ENCODE measurements around the gene GRIPAP1. TPM values are rescaled to one million over a fixed set of nuclear protein-coding genes. Genes with fewer than 3 reads are reported as not detected.
"Not testable (repeated sequence)": the region's sequence is repeated elsewhere in the genome, so short reads cannot be mapped to it uniquely, and the experiment has no call there.

The GRIPAP1 gene
- polyA plus RNA-seq, 4 donors = 40.3 to 72.8 (median 55.5) TPM

GRCh38 chrX:48998391-48998790, 3.7 kb downstream of the GRIPAP1 start:
- DNase-seq (ENCODE audit: low read depth in 4 of 4, low spot score in 3 of 4) = no peak

- no peak for DNase-seq (ENCODE audit: low read depth in 4 of 4, low spot score in 3 of 4)
These were observed 4.2 kb downstream of the GRIPAP1 start for GRCh38 chrX:48997865-48998264.

- DNase-seq (ENCODE audit: low read depth in 4 of 4, low spot score in 3 of 4) = no peak
These were observed 4.6 kb downstream of the GRIPAP1 start for GRCh38 chrX:48997455-48997854.

- DNase-seq (ENCODE audit: low read depth in 4 of 4, low spot score in 3 of 4) = no peak
These were observed 5.1 kb downstream of the GRIPAP1 start for GRCh38 chrX:48996969-48997368.

GRCh38 chrX:48992341-48992740, 9.7 kb downstream of the GRIPAP1 start:
- no peak for DNase-seq (ENCODE audit: low read depth in 4 of 4, low spot score in 3 of 4)

- DNase-seq (ENCODE audit: low read depth in 4 of 4, low spot score in 3 of 4) = no peak
These were observed 12.6 kb downstream of the GRIPAP1 start for GRCh38 chrX:48989483-48989882.

GRCh38 chrX:48983896-48984295, 18.2 kb downstream of the GRIPAP1 start:
- DNase-seq (ENCODE audit: low read depth in 4 of 4, low spot score in 3 of 4) = no peak

- no peak for DNase-seq (ENCODE audit: low read depth in 4 of 4, low spot score in 3 of 4)
These were observed 19.0 kb downstream of the GRIPAP1 start for GRCh38 chrX:48983081-48983480.

- no peak for DNase-seq (ENCODE audit: low read depth in 4 of 4, low spot score in 3 of 4)
These were observed 20.9 kb downstream of the GRIPAP1 start for GRCh38 chrX:48981178-48981577.

- not testable (repeated sequence) for DNase-seq (ENCODE audit: low read depth in 4 of 4, low spot score in 3 of 4)
These were observed 21.7 kb downstream of the GRIPAP1 start for GRCh38 chrX:48980341-48980740.

- DNase-seq (ENCODE audit: low read depth in 4 of 4, low spot score in 3 of 4) = no peak
These were observed 23.8 kb downstream of the GRIPAP1 start for GRCh38 chrX:48978226-48978625.

GRCh38 chrX:48976086-48976485, 26.0 kb downstream of the GRIPAP1 start:
- no peak for DNase-seq (ENCODE audit: low read depth in 4 of 4, low spot score in 3 of 4)

GRCh38 chrX:48975541-48975940, 26.5 kb downstream of the GRIPAP1 start:
- no peak for DNase-seq (ENCODE audit: low read depth in 4 of 4, low spot score in 3 of 4)

- DNase-seq (ENCODE audit: low read depth in 4 of 4, low spot score in 3 of 4) = no peak
These were observed 27.0 kb downstream of the GRIPAP1 start for GRCh38 chrX:48975041-48975440.

GRCh38 chrX:48974574-48974973, 27.5 kb downstream of the GRIPAP1 start:
- DNase-seq (ENCODE audit: low read depth in 4 of 4, low spot score in 3 of 4) = no peak

GRCh38 chrX:48974033-48974432, 28.0 kb downstream of the GRIPAP1 start:
- DNase-seq (ENCODE audit: low read depth in 4 of 4, low spot score in 3 of 4) = no peak

- DNase-seq (ENCODE audit: low read depth in 4 of 4, low spot score in 3 of 4) = no peak
These were observed 29.6 kb downstream of the GRIPAP1 start for GRCh38 chrX:48972220-48973164.

GRCh38 chrX:48971249-48972219, 30.5 kb downstream of the GRIPAP1 start, which contains the start of gene KCND1:
TSS of gene KCND1 (minus strand) at chrX:48971844. CDS start at chrX:48970271, 1,573 bp downstream.
- no peak for DNase-seq (ENCODE audit: low read depth in 4 of 4, low spot score in 3 of 4)

- no peak for DNase-seq (ENCODE audit: low read depth in 4 of 4, low spot score in 3 of 4)
These were observed 32.6 kb downstream of the GRIPAP1 start for GRCh38 chrX:48969471-48969870.

- no peak for DNase-seq (ENCODE audit: low read depth in 4 of 4, low spot score in 3 of 4)
These were observed 33.7 kb downstream of the GRIPAP1 start for GRCh38 chrX:48968377-48968776.

Data from left renal pelvis (tissue), 4 donors.